Activated CD4-positive, alpha-beta T cell treated with anti-CD3 and anti-CD28 coated beads, Interleukin-2, Interleukin-4, amounts not matched to agents 100 ng/mL and 50 ng/mL, durations not matched to agents 16 hours and 8 hours (primary cell): ENCODE data around the gene PACS2.

Experiments used
- DNase-seq: peaks from one replicate; pipeline ENCODE4 v3.0.0-alpha.2; 2020; ENCODE audit warnings: low spot score

The PACS2 gene

GRCh38 chr14:105440992-105441391, 126.4 kb downstream of the PACS2 start:
- no peak for DNase-seq

- no peak for DNase-seq
These were observed 127.6 kb downstream of the PACS2 start for GRCh38 chr14:105442125-105442524.

DNA sequence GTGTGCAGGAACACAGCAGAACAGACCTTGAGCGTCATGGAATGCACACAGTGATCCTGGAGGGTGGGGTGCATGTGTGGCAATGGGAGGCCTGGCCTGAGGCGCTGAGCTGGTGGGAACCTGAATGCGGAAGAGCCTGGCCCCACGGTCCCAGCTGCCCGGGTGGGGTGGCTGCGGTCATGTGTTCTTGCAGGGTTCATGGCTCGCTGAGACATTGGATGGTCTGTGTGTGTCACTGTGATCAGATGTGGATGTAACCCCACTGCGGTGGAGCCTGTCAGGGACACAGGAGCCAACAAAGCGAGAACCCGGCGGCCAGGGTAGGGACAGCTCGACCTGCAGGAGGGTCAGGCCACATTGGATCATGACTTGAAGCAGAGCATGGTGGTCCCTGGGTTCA, 128.3 kb downstream of the PACS2 start:
- DNase-seq, result no peak

GRCh38 chr14:105444859-105445258, 130.3 kb downstream of the PACS2 start:
- no peak for DNase-seq

DNA sequence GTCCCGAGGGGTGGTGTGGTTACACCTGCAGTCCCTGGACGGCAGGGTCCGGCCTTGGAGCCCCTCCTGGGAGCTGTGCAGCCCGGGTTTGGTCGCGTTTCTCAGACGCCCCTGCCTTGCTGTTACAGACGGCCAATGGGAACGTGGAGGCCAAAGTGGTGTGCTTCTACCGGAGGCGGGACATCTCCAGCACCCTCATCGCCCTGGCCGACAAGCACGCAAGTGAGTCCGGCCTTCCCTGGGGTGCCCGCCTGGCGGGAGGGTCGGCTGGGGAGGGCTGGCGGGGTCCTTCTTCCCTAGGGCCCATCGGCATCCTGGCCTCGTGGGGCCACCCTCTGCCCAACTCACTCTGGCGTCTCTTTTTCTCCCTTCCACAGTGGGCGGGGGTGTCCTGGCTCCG, 130.7 kb downstream of the PACS2 start:
- no peak for DNase-seq

GRCh38 chr14:105445901-105446845, 131.6 kb downstream of the PACS2 start:
- DNase-seq, result no peak

- DNase-seq, result no peak
These were observed 132.4 kb downstream of the PACS2 start for GRCh38 chr14:105446971-105447370.
